Tibial nerve (tissue), 4 donors: Measurements from ENCODE around the gene AGBL1.

Experiments used
- EP300 ChIP-seq, 2 donors: sonication (generic); formaldehyde crosslinking; IDR thresholded peaks; one replicate each; pipeline ENCODE4 v1.6.1; 2017; ENCODE audit warnings: antibody characterized with exemption in 2 of 2, mild to moderate bottlenecking in 1 of 2
- TF ChIP-seq, protein P1 (sequence below), 5 experiments: fragments of 200-600 bp in 3 of 5; fragments of 450-650 bp in 2 of 5; sonication (generic) in 3 of 5; IDR thresholded peaks; one replicate each; pipeline ENCODE4 v1.5.1; 2016 to 2019; ENCODE audit warnings: antibody characterized with exemption in 5 of 5, mild to moderate bottlenecking in 3 of 5, moderate library complexity in 2 of 5

DNA sequence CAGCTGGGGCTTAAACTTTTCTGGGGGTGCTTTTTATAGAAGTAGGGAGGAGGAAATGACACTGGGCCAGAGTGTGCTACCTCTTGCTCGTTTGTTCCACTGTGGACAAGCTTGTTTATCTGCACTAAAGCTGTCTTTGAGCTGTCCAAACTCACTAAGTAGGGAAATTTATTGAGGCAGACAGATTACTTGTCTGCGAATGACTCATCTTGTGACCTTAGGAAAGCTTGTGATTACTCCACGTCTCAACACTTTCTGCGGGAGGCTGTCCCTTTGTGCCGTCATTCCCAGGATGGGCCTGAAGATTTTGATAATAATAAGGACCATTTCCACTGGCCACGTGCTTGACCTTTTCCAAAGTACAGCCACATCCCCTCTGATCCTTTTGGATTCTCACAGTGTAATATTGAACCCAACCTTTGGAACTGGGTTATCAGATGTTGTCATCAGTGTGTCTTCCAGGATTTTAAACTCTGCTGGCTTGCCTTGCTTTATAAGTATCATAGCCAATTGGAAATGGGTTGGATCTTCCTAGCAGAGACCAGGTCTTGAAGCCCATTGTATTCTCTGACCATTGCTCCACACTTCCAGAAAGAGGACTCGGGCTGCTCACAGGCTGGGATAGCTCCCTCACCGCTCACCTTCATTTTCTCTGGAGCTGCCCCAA, 84.7 kb downstream of the AGBL1 start:
- TF ChIP-seq, protein P1, sequence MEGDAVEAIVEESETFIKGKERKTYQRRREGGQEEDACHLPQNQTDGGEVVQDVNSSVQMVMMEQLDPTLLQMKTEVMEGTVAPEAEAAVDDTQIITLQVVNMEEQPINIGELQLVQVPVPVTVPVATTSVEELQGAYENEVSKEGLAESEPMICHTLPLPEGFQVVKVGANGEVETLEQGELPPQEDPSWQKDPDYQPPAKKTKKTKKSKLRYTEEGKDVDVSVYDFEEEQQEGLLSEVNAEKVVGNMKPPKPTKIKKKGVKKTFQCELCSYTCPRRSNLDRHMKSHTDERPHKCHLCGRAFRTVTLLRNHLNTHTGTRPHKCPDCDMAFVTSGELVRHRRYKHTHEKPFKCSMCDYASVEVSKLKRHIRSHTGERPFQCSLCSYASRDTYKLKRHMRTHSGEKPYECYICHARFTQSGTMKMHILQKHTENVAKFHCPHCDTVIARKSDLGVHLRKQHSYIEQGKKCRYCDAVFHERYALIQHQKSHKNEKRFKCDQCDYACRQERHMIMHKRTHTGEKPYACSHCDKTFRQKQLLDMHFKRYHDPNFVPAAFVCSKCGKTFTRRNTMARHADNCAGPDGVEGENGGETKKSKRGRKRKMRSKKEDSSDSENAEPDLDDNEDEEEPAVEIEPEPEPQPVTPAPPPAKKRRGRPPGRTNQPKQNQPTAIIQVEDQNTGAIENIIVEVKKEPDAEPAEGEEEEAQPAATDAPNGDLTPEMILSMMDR (IDR thresholded peaks at IDR 0.05): no peak
- TF ChIP-seq EP300 (IDR thresholded peaks at IDR 0.05): peak in 1 of 2 donors; percentile 51
